ENCODE data around the gene SCGB3A2.

- TF ChIP-seq POU6F1 (CRISPR knock-in tag; IDR thresholded peaks at IDR 0.05; ENCODE audit: borderline replicate concordance, low read depth), result no peak
- TF ChIP-seq PPARA (CRISPR knock-in tag; IDR thresholded peaks at IDR 0.05; ENCODE audit: borderline replicate concordance), result no peak
- no peak for TF ChIP-seq RARB (CRISPR knock-in tag; IDR thresholded peaks at IDR 0.05)
- no peak for TF ChIP-seq ZC3H10 (CRISPR knock-in tag; IDR thresholded peaks at IDR 0.05)
Observed at GRCh38 chr5:147876141-147876540, 2.4 kb upstream of the SCGB3A2 start.
